H1 (cell line): Measurements from ENCODE around the gene REEP2. TPM values are rescaled to one million over a fixed set of nuclear protein-coding genes. Genes with fewer than 3 reads are reported as not detected.

Experiments
- CBX8 ChIP-seq: fragments of 300-800, 300-1000 bp; sonication (generic); IDR thresholded peaks from 2 replicates; pipeline ENCODE4 v1.7.1; 2016; ENCODE audit warnings: low read depth, low read length, borderline replicate concordance
- CHD1 ChIP-seq: IDR thresholded peaks from 2 replicates; pipeline ENCODE4 v1.6.1; 2012; ENCODE audit warnings: low read depth, low read length, improper control_type of control experiment
- CREB1 ChIP-seq: IDR thresholded peaks from 2 replicates; pipeline ENCODE4 v1.6.1; 2012; ENCODE audit warnings: inconsistent platforms
- EP300 ChIP-seq, 2 experiments: IDR thresholded peaks; 1 replicate in 1 of 2; 2 replicates in 1 of 2; pipeline ENCODE4 v1.6.1; 2011 to 2012; ENCODE audit warnings: low read depth in 2 of 2, low read length in 2 of 2, mild to moderate bottlenecking in 2 of 2, borderline replicate concordance in 1 of 2, inconsistent platforms in 1 of 2, moderate library complexity in 1 of 2
- EZH2 ChIP-seq: fragments of 200-600 bp; sonication (generic); IDR thresholded peaks from 2 replicates; pipeline ENCODE4 v1.7.1; 2012; ENCODE audit warnings: low read depth, mild to moderate bottlenecking, moderate library complexity, low read length, inconsistent platforms; ENCODE audit not compliant: severe bottlenecking
- GABPA ChIP-seq: IDR thresholded peaks from 2 replicates; pipeline ENCODE4 v1.6.1; 2011; ENCODE audit warnings: mild to moderate bottlenecking, low read length, moderate library complexity, borderline replicate concordance; ENCODE audit not compliant: insufficient read depth
- NRF1 ChIP-seq: IDR thresholded peaks from 2 replicates; pipeline ENCODE4 v1.6.1; 2011; ENCODE audit warnings: mild to moderate bottlenecking, low read depth, low read length, improper control_type of control experiment
- POLR2A ChIP-seq, 2 experiments: IDR thresholded peaks; 1 replicate in 1 of 2; 2 replicates in 1 of 2; pipeline ENCODE4 v1.6.1; 2011; ENCODE audit warnings: low read depth in 2 of 2, low read length in 2 of 2, mild to moderate bottlenecking in 2 of 2; ENCODE audit errors: control extremely low read depth in 1 of 2
- RAD21 ChIP-seq, 2 experiments: IDR thresholded peaks in 1 of 2; conservative IDR thresholded peaks in 1 of 2; 2 replicates each; pipeline ENCODE4 v1.6.1; 2011; ENCODE audit warnings: low read depth in 2 of 2, low read length in 2 of 2, improper control_type of control experiment in 1 of 2, inconsistent platforms in 1 of 2, mild to moderate bottlenecking in 1 of 2, moderate library complexity in 1 of 2
- SIX5 ChIP-seq: IDR thresholded peaks from 2 replicates; pipeline ENCODE4 v1.6.1; 2011; ENCODE audit warnings: mild to moderate bottlenecking, low read depth, low read length
- SP4 ChIP-seq: IDR thresholded peaks from 2 replicates; pipeline ENCODE4 v1.6.1; 2012; ENCODE audit warnings: low read length, inconsistent platforms
- SUZ12 ChIP-seq: fragments of 200-600 bp; sonication (generic); IDR thresholded peaks from 2 replicates; pipeline ENCODE4 v1.6.1; 2012; ENCODE audit warnings: mild to moderate bottlenecking, inconsistent platforms, low read length, moderate library complexity, mixed read lengths
- TAF1 ChIP-seq: IDR thresholded peaks from 2 replicates; pipeline ENCODE4 v1.6.1; 2011; ENCODE audit warnings: mild to moderate bottlenecking, low read depth, low read length
- TCF12 ChIP-seq: IDR thresholded peaks from 2 replicates; pipeline ENCODE4 v1.6.1; 2011; ENCODE audit warnings: low read depth, mild to moderate bottlenecking, low read length
- YY1 ChIP-seq: IDR thresholded peaks from 2 replicates; pipeline ENCODE4 v1.6.1; 2011; ENCODE audit warnings: low read depth, mild to moderate bottlenecking, low read length
- polyA plus RNA-seq, 7 experiments: library from polyadenylated mRNA; depleted of rRNA in 3 of 7; stranded (reverse) in 5 of 7; unstranded in 2 of 7; fragments of >200 nt in 5 of 7; fragments of 200-250 nt in 2 of 7; gene quantifications; 1 replicate in 5 of 7; 2 replicates in 1 of 7; 4 replicates in 1 of 7; pipeline versions ENCODE4 v1.2.1 to v1.2.3, GENCODE V29; 2011 to 2013; ENCODE audit warnings: missing spikeins in 2 of 7, mixed read lengths in 2 of 7
- total RNA-seq: library from RNA; stranded (reverse); fragmentation: NEBNext Ultra II Directional; extraction: Animal tissue kit (Norgen Biotek cat#: 25700); gene quantifications from 2 replicates; pipeline ENCODE4 v1.2.1, GENCODE V29; 2021
- TF ChIP-seq, protein P1 (sequence below): IDR thresholded peaks from 2 replicates; pipeline ENCODE4 v1.6.1; 2012; ENCODE audit warnings: inconsistent platforms
- TF ChIP-seq, protein P2 (sequence below): IDR thresholded peaks from 2 replicates; pipeline ENCODE4 v1.6.1; 2012; ENCODE audit warnings: inconsistent platforms
- TF ChIP-seq, protein P3 (sequence below): IDR thresholded peaks from 2 replicates; pipeline ENCODE4 v1.6.1; 2011; ENCODE audit warnings: low read length, improper control_type of control experiment
- TF ChIP-seq, protein P4 (sequence below), 3 experiments: IDR thresholded peaks; 1 replicate in 2 of 3; 2 replicates in 1 of 3; pipeline versions ENCODE4 v1.5.1 to v1.6.1; 2011; ENCODE audit warnings: low read length in 3 of 3, mild to moderate bottlenecking in 3 of 3, inconsistent platforms in 2 of 3, low read depth in 1 of 3, moderate library complexity in 1 of 3; ENCODE audit not compliant: insufficient read depth in 1 of 3; ENCODE audit errors: control extremely low read depth in 1 of 3

REEP2 gene
- total and polyA plus RNA-seq, 2 of the 8 experiments (the other 6 are each of a cell fraction or from before 2014, with no cell fraction given), result 26.5 to 40.2 TPM

DNA sequence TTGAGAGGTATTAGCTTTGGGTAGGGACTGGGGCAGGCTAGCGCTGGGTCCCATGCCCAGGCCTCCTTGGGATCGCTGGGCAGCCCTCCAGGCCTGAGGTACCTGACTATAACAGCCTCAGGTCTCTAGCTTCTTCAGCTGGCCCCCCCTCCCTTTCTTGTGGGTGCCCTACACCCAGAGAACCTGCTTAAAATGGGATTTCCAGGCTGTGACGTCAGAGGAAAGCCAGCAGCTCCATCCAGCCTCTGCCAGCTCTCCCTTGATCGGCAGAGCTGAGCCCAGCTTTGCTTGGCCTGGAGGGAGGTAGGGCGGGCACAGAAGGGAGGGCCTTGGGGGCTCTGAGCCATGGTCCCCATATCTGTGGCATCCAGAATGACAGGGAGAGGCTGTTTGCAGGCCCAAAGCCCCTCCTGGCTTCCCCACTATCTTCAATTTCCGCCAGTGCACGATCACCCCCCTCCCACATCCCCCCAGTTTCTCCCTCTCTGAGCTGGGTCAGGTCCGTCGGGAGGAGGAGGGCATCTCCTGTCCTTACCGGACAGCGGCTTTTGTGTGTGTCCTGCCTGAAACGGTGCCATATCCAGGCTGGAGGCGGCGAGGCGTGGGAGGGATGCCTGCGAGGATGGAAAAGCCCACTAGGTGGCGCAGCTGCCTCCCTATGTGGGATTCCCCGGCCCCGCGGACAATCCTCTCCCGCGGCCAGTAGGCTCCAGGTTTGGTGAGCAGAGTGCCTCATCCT, 10.8 kb downstream of the REEP2 start (continued):
- TF ChIP-seq GABPA (no peak; the same call in 1 of the 2 replicates), RAD21 (IDR thresholded peaks at IDR 0.05 in 1 of 2, conservative IDR thresholded peaks at IDR 0.05 in 1 of 2; ENCODE audit: low read depth in 2 of 2, low read length in 2 of 2) (peak; percentile 83 to 88), POLR2A (IDR thresholded peaks at IDR 0.05; ENCODE audit: control extremely low read depth in 1 of 2, low read depth in 2 of 2, low read length in 2 of 2) (no peak), CREB1 (0 out of 2 replicates have a peak, but pooled peaks have one; percentile 45), CHD1 (no peak), YY1 (no peak), EZH2 (no peak), SP4 (no peak), SUZ12 (no peak), EP300 (IDR thresholded peaks at IDR 0.05; ENCODE audit: borderline replicate concordance in 1 of 2, low read depth in 2 of 2, low read length in 2 of 2) (no peak), CBX8 (no peak), NRF1 (no peak), SIX5 (no peak), TCF12 (no peak), TAF1 (peak; percentile 58; the same call in 1 of the 2 replicates)
- TF ChIP-seq, protein P1, sequence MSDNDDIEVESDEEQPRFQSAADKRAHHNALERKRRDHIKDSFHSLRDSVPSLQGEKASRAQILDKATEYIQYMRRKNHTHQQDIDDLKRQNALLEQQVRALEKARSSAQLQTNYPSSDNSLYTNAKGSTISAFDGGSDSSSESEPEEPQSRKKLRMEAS, result peak; percentile 29; the same call in 1 of the 2 replicates
- TF ChIP-seq, protein P2, sequence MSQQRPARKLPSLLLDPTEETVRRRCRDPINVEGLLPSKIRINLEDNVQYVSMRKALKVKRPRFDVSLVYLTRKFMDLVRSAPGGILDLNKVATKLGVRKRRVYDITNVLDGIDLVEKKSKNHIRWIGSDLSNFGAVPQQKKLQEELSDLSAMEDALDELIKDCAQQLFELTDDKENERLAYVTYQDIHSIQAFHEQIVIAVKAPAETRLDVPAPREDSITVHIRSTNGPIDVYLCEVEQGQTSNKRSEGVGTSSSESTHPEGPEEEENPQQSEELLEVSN, result 0 out of 2 replicates have a peak, but pooled peaks have one; percentile 21
- TF ChIP-seq, protein P3, sequence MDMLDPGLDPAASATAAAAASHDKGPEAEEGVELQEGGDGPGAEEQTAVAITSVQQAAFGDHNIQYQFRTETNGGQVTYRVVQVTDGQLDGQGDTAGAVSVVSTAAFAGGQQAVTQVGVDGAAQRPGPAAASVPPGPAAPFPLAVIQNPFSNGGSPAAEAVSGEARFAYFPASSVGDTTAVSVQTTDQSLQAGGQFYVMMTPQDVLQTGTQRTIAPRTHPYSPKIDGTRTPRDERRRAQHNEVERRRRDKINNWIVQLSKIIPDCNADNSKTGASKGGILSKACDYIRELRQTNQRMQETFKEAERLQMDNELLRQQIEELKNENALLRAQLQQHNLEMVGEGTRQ, result no peak
- TF ChIP-seq, protein P4, sequence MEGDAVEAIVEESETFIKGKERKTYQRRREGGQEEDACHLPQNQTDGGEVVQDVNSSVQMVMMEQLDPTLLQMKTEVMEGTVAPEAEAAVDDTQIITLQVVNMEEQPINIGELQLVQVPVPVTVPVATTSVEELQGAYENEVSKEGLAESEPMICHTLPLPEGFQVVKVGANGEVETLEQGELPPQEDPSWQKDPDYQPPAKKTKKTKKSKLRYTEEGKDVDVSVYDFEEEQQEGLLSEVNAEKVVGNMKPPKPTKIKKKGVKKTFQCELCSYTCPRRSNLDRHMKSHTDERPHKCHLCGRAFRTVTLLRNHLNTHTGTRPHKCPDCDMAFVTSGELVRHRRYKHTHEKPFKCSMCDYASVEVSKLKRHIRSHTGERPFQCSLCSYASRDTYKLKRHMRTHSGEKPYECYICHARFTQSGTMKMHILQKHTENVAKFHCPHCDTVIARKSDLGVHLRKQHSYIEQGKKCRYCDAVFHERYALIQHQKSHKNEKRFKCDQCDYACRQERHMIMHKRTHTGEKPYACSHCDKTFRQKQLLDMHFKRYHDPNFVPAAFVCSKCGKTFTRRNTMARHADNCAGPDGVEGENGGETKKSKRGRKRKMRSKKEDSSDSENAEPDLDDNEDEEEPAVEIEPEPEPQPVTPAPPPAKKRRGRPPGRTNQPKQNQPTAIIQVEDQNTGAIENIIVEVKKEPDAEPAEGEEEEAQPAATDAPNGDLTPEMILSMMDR (IDR thresholded peaks at IDR 0.05; ENCODE audit: control extremely low read depth in 1 of 3, insufficient read depth in 1 of 3, low read depth in 1 of 3, low read length in 3 of 3), result peak in 2 of 3 experiments; percentile 95 to 97; a peak in 3 of 4 replicates
